Spinal cord (tissue), 10 donors: ENCODE measurements around the gene RPL4. TPM values are rescaled to one million over a fixed set of nuclear protein-coding genes. Genes with fewer than 3 reads are reported as not detected.
A peak's percentile ranks its signal among the peaks of the same experiment; 100 is the strongest.
"Not testable (repeated sequence)": the region's sequence is repeated elsewhere in the genome, so short reads cannot be mapped to it uniquely, and the experiment has no call there.

Source experiments
- DNase-seq, 6 donors: peaks; one replicate each; pipeline versions ENCODE4 v3.0.0 to v3.0.0-alpha.2; 2013 to 2015; ENCODE audit warnings: low spot score in 6 of 6, low read depth in 4 of 6
- H3K27ac ChIP-seq: one replicate; pipeline ENCODE4 v1.5.1; 2013; ENCODE audit warnings: low read depth, low read length, control low read depth
- H3K27me3 ChIP-seq: one replicate; pipeline ENCODE4 v1.6.1; 2013; ENCODE audit warnings: low read length; ENCODE audit not compliant: control insufficient read depth, insufficient read depth
- H3K36me3 ChIP-seq: one replicate; pipeline ENCODE4 v1.6.1; 2013; ENCODE audit warnings: low read length; ENCODE audit not compliant: control insufficient read depth, insufficient read depth
- H3K4me1 ChIP-seq: one replicate; pipeline ENCODE4 v1.6.1; 2013; ENCODE audit warnings: low read length; ENCODE audit not compliant: control insufficient read depth, insufficient read depth
- H3K4me3 ChIP-seq: one replicate; pipeline ENCODE4 v1.5.1; 2013; ENCODE audit warnings: low read depth, low read length, control low read depth
- H3K9me3 ChIP-seq: one replicate; pipeline ENCODE4 v1.6.1; 2013; ENCODE audit warnings: low read length; ENCODE audit not compliant: control insufficient read depth, insufficient read depth
- WGBS: methylation state at CpG from one replicate; pipeline ENCODE4 v1.1.5; 2013; ENCODE audit warnings: missing lambda C conversion rate; ENCODE audit not compliant: insufficient coverage; 5-methylcytosine and 5-hydroxymethylcytosine counted together
- polyA plus RNA-seq, 2 donors: library from polyadenylated mRNA; unstranded; fragments of 120-200 nt; gene quantifications; one replicate each; pipeline ENCODE4 v1.2.1, GENCODE V29; 2013; ENCODE audit not compliant: insufficient read length in 2 of 2
- total RNA-seq, 2 donors: library from RNA; depleted of rRNA in 1 of 2; stranded (reverse); fragments of 120-200 nt in 1 of 2; fragments of >200 nt in 1 of 2; gene quantifications; one replicate each; pipeline versions ENCODE4 v1.2.3 to v1.2.4, GENCODE V29; 2013 to 2014
- donor health status: healthy.

Gene RPL4
- total and polyA plus RNA-seq, 4 donors, result 1,568 to 3,918 (median 2,279) TPM

- H3K27me3 ChIP-seq, H3K9me3 ChIP-seq, H3K27ac ChIP-seq, H3K36me3 ChIP-seq, DNase-seq, H3K4me3 ChIP-seq, H3K4me1 ChIP-seq: not testable (repeated sequence)
- 100% methylated on average over 2 of the region's 11 CpGs for WGBS
Observed at GRCh38 chr15:66467162-66468040, 37.3 kb downstream of the RPL4 start.

DNA sequence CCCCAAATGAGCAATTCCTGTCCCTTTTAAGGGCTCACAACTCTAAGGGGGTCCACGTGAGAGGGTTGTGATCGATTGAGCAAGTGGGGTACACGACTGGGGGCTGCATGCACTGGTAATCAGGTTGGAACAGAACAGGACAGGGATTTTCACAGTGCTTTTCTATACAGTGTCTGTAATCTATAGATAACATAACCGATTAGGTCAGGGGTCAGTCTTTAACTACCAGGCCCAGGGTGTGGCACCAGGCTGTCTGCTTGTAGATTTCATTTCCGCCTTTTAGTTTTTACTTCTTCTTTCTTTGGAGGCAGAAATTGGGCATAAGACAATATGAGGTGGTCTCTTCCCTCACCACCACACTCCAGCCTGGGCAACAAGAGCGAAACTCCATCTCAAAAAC, 39.4 kb downstream of the RPL4 start:
- WGBS, result no CpG with 5 or more reads among the region's 6 CpGs
- not testable (repeated sequence) for H3K36me3 ChIP-seq

GRCh38 chr15:66462627-66463026, 42.0 kb downstream of the RPL4 start:
- Histone ChIP-seq H3K4me3 (no peak overlapping the region), H3K4me1 (no peaks in the 10 kb centered on the region), H3K27ac (no peak overlapping the region), H3K36me3 (no peaks in the 10 kb centered on the region), H3K9me3 (no peaks in the 10 kb centered on the region), H3K27me3 (no peaks in the 10 kb centered on the region)
- 67% methylated on average over 4 of the region's 4 CpGs for WGBS
- peak in 1 of 6 donors; percentile 36 for DNase-seq

More for the DNA sequence above, 39.4 kb downstream of the RPL4 start:
- H3K27ac ChIP-seq, H3K27me3 ChIP-seq, H3K9me3 ChIP-seq, DNase-seq, H3K4me1 ChIP-seq, H3K4me3 ChIP-seq: not testable (repeated sequence)

DNA sequence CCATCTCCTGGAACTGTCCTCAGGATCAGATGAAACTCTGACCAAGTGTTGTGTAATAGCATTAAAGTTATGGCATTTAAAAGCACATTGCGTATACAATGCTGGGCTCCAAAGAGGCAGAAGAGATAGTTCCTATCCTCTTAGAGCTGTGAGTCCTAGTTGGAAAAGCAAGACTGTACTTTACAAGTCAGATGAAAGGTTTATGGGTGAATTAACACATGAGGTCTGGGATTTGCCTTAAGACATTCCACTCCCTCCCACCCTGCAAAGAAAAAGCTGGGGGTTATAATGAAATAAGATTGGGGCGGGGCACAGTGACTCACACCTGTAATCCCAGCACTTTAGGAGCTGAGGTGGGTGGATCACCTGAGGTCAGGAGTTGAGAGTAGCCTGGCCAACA, 42.7 kb downstream of the RPL4 start:
- H3K4me1 ChIP-seq, result no peaks in the 10 kb centered on the region
- no peak overlapping the region for H3K27ac ChIP-seq

DNA sequence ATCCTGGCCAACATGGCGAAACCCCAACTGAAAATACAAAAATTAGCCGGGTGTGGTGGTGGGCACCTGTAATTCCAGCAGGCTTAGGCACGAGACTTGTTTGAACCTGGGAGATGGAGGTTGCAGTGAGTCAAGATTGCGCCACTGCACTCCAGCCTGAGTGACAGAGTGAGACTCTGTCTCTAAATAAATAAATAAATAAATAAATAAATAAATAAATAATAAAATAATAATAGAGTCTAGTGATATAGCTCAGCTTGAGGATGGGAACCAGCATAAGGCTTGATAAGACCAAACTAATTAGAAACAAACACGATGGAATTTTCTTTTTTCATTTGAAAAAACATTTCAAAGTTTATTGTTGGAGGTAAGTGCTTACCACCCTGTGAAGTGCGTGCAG, 43.4 kb downstream of the RPL4 start:
- not testable (repeated sequence) for H3K4me3 ChIP-seq, H3K27ac ChIP-seq, H3K4me1 ChIP-seq, DNase-seq, H3K36me3 ChIP-seq, H3K27me3 ChIP-seq, H3K9me3 ChIP-seq
- WGBS, result 93% methylated on average over 3 of the region's 6 CpGs

More for the DNA sequence above, 42.7 kb downstream of the RPL4 start:
- no CpG with 5 or more reads among the region's 2 CpGs for WGBS
- Histone ChIP-seq H3K27me3 (no peaks in the 10 kb centered on the region), H3K9me3 (no peaks in the 10 kb centered on the region), H3K4me3 (no peak overlapping the region), H3K36me3 (no peaks in the 10 kb centered on the region)
- DNase-seq, result no peak

- Histone ChIP-seq H3K27me3 (no peaks in the 10 kb centered on the region), H3K9me3 (no peaks in the 10 kb centered on the region), H3K36me3 (no peaks in the 10 kb centered on the region), H3K4me1 (no peaks in the 10 kb centered on the region), H3K4me3 (no peak overlapping the region), H3K27ac (no peak overlapping the region)
- no peak for DNase-seq
- 91% methylated on average over 2 of the region's 3 CpGs for WGBS
Observed at GRCh38 chr15:66459818-66460615, 44.6 kb downstream of the RPL4 start.

GRCh38 chr15:66456211-66456610, 48.4 kb downstream of the RPL4 start:
- Histone ChIP-seq H3K4me1 (no peaks in the 10 kb centered on the region), H3K9me3 (no peaks in the 10 kb centered on the region), H3K27me3 (no peaks in the 10 kb centered on the region), H3K36me3 (no peaks in the 10 kb centered on the region), H3K27ac (no peak overlapping the region), H3K4me3 (no peak overlapping the region)
- WGBS, result no CpG with 5 or more reads among the region's 3 CpGs
- no peak for DNase-seq

GRCh38 chr15:66454143-66454542, 50.5 kb downstream of the RPL4 start:
- no peaks in the 10 kb centered on the region for H3K4me1 ChIP-seq
- 100% methylated on average over 1 of the region's 2 CpGs for WGBS
- no peaks in the 10 kb centered on the region for H3K27me3 ChIP-seq
- no peak overlapping the region for H3K4me3 ChIP-seq
- no peak for DNase-seq
- no peaks in the 10 kb centered on the region for H3K9me3 ChIP-seq
- H3K36me3 ChIP-seq, result no peaks in the 10 kb centered on the region
- H3K27ac ChIP-seq, result no peak overlapping the region

- H3K27ac ChIP-seq, result no peak overlapping the region
- peak in 3 of 6 donors; percentile 5 to 71 (median 6) for DNase-seq
- WGBS, result no CpG with 5 or more reads among the region's 1 CpG
- H3K36me3 ChIP-seq, result no peaks in the 10 kb centered on the region
- H3K27me3 ChIP-seq, result no peaks in the 10 kb centered on the region
- no peaks in the 10 kb centered on the region for H3K9me3 ChIP-seq
- no peaks in the 10 kb centered on the region for H3K4me1 ChIP-seq
- H3K4me3 ChIP-seq, result no peak overlapping the region
Observed at GRCh38 chr15:66452971-66453580, 51.6 kb downstream of the RPL4 start.
